Calu3 (cell line): ENCODE data around the gene PCBD1. TPM values are rescaled to one million over a fixed set of nuclear protein-coding genes. Genes with fewer than 3 reads are reported as not detected.

ENCODE experiments used
- BruUV-seq: library from RNA; stranded (reverse); fragments of 400-500 nt; replicated peaks from 2 replicates; lab custom pipeline; 2021; lab: Mats Ljungman, UMichigan
- CTCF ChIA-PET: fragments of 300-600 bp; sonication (Branson Sonifier 250); formaldehyde crosslinking; loops from one replicate; lab custom pipeline; 2022; ENCODE audit warnings: antibody characterized with exemption; lab: Charles Lee
- DNase-seq: peaks from one replicate; pipeline ENCODE4 v3.0.0; 2022
- H3K27ac Mint-ChIP-seq: one replicate; pipeline ENCODE4 v1.8.0; 2022; ENCODE audit warnings: mixed read lengths; ENCODE audit not compliant: unreplicated experiment
- H3K27me3 Mint-ChIP-seq: one replicate; pipeline ENCODE4 v1.8.0; 2022; ENCODE audit warnings: mixed read lengths; ENCODE audit not compliant: unreplicated experiment
- H3K36me3 Mint-ChIP-seq: one replicate; pipeline ENCODE4 v1.8.0; 2022; ENCODE audit warnings: mild to moderate bottlenecking, moderate library complexity, mixed read lengths; ENCODE audit not compliant: insufficient read depth, unreplicated experiment
- H3K4me1 Mint-ChIP-seq: one replicate; pipeline ENCODE4 v1.8.0; 2022; ENCODE audit warnings: mild to moderate bottlenecking, low read depth, mixed read lengths; ENCODE audit not compliant: unreplicated experiment
- H3K4me3 Mint-ChIP-seq: one replicate; pipeline ENCODE4 v1.8.0; 2022; ENCODE audit warnings: mild to moderate bottlenecking, low read depth, moderate library complexity, mixed read lengths; ENCODE audit not compliant: unreplicated experiment
- H3K9me3 Mint-ChIP-seq: one replicate; pipeline ENCODE4 v1.8.0; 2022; ENCODE audit warnings: low read depth, mixed read lengths; ENCODE audit not compliant: unreplicated experiment
- CTCF ChIP-seq: fragments of 200-600 bp; IDR thresholded peaks from one replicate; pipeline ENCODE4 v1.8.0; 2022; ENCODE audit warnings: antibody characterized with exemption; ENCODE audit not compliant: unreplicated experiment
- intact Hi-C: fragments of 100-400 bp; cut with micrococcal nuclease; formaldehyde crosslinking; loops from one replicate; pipeline ENCODE4 v1.10.0; 2022; ENCODE audit not compliant: unreplicated experiment
- total RNA-seq: library from RNA; stranded (reverse); gene quantifications from 2 replicates; pipeline ENCODE4 v1.2.3, GENCODE V29; 2022

PCBD1 gene
- total RNA-seq, 1 experiment from 2014 or later, result 193 TPM

- H3K4me3 Mint-ChIP-seq, result no peak overlapping the region
- CTCF ChIA-PET, result interaction anchor here (0.5 kb wide), 1 partner anchor 17 kb away, joined by 4 read pairs; no protein-coding TSS in a partner anchor
- H3K27me3 Mint-ChIP-seq, result peaks cover 88% of the 10 kb centered on the region
- no peaks in the 10 kb centered on the region for H3K9me3 Mint-ChIP-seq
- H3K27ac Mint-ChIP-seq, result no peak overlapping the region
- BruUV-seq, result no TSS peak
- intact Hi-C loops, result no loop called here
- H3K4me1 Mint-ChIP-seq, result no peaks in the 10 kb centered on the region
- no peak for TF ChIP-seq CTCF
- no peaks in the 10 kb centered on the region for H3K36me3 Mint-ChIP-seq
- no peak for DNase-seq
Observed at GRCh38 chr10:70910486-70911341, 22.3 kb upstream of the PCBD1 start.

- no peaks in the 10 kb centered on the region for H3K9me3 Mint-ChIP-seq
- no TSS peak for BruUV-seq
- intact Hi-C loops, result no loop called here
- CTCF ChIA-PET, result no interaction called here
- H3K27me3 Mint-ChIP-seq, result peaks cover 88% of the 10 kb centered on the region
- H3K4me3 Mint-ChIP-seq, result no peak overlapping the region
- no peak for TF ChIP-seq CTCF
- no peaks in the 10 kb centered on the region for H3K36me3 Mint-ChIP-seq
- H3K4me1 Mint-ChIP-seq, result no peaks in the 10 kb centered on the region
- no peak overlapping the region for H3K27ac Mint-ChIP-seq
- no peak for DNase-seq
Observed at GRCh38 chr10:70909326-70909935, 21.1 kb upstream of the PCBD1 start.

GRCh38 chr10:70908406-70909296, 20.3 kb upstream of the PCBD1 start:
- TF ChIP-seq CTCF, result no peak
- Mint-ChIP-seq H3K36me3 (no peaks in the 10 kb centered on the region), H3K4me3 (no peak overlapping the region), H3K27me3 (peaks cover 88% of the 10 kb centered on the region), H3K9me3 (no peaks in the 10 kb centered on the region), H3K27ac (no peak overlapping the region), H3K4me1 (no peaks in the 10 kb centered on the region)
- intact Hi-C loops, result no loop called here
- BruUV-seq, result no TSS peak
- DNase-seq, result no peak
- CTCF ChIA-PET, result no interaction called here

GRCh38 chr10:70907637-70908405, 19.5 kb upstream of the PCBD1 start:
- no peaks in the 10 kb centered on the region for H3K36me3 Mint-ChIP-seq
- no TSS peak for BruUV-seq
- TF ChIP-seq CTCF, result no peak
- CTCF ChIA-PET, result no interaction called here
- DNase-seq, result no peak
- H3K27me3 Mint-ChIP-seq, result peaks cover 88% of the 10 kb centered on the region
- no peak overlapping the region for H3K4me3 Mint-ChIP-seq
- intact Hi-C loops, result no loop called here
- H3K4me1 Mint-ChIP-seq, result peaks cover 5% of the 10 kb centered on the region
- H3K27ac Mint-ChIP-seq, result no peak overlapping the region
- no peaks in the 10 kb centered on the region for H3K9me3 Mint-ChIP-seq
